Left ventricle myocardium superior (tissue), 1 donor: Measurements from ENCODE around the gene FAM78B. TPM values are rescaled to one million over a fixed set of nuclear protein-coding genes. Genes with fewer than 3 reads are reported as not detected.

Experiments
- ATAC-seq: fragments of 200-7000 bp; cut with Tn5 transposase; one replicate; pipeline ENCODE4 v1.9.1; 2020; ENCODE audit warnings: mild to moderate bottlenecking, moderate library complexity
- DNase-seq: peaks from one replicate; pipeline ENCODE4 v3.0.0-alpha.2; 2020
- intact Hi-C: fragments of 100-400 bp; cut with micrococcal nuclease; formaldehyde crosslinking; loops from one replicate; pipeline ENCODE4 v1.11.0; 2022
- total RNA-seq: library from RNA; stranded (reverse); fragmentation: NEBNext Ultra II Directional; extraction: Animal tissue kit (Norgen Biotek cat#: 25700); gene quantifications from one replicate; pipeline ENCODE4 v1.2.1, GENCODE V29; 2021
- donor health status: DM: no; HTN: yes; CAD: no; lungs with severe emphysema.

Gene FAM78B
- total RNA-seq, 1 donor from 2014 or later = 3.8 TPM

DNA sequence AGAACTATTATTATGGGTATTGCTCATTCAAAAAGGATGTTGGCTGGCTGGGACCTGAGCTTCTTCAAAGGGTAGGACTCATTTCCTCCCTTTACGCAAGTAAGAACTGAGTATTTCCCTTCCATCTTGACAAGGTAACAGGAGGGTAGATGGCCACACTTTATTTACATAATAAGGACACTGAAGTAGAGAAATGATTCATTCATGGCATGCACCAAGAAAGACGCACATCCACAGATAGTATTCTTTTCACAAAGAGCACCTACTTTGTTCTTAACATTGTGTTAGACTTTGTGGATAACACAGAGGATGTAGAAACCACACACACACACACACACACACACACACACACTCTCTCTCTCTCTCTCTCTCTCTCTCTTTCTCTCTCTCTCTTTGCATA, 82.9 kb downstream of the FAM78B start:
- no peak for ATAC-seq
- no peak for DNase-seq
- intact Hi-C loops = no loop called here

DNA sequence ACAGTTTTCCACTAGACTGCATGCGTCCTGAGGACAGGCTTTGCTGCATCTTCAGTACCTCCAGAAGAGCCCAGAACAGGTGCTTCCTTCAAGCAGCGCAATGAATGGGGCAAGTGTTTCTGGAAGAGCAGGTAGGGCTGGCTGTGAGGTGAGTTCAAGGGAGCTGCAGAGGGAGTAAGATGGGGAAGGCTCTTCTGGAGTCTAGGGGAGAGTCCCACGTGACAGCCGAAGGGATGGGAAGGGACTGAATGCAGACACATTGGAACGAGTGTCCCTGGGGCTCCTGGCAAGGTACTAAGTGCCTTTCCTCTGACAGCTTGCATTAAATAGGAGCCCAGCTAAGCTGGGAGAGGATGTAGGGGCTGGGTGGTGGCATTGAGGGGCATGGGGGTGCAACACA, 84.2 kb downstream of the FAM78B start:
- DNase-seq (no peak), ATAC-seq (no peak)
- intact Hi-C loops = no loop called here

DNA sequence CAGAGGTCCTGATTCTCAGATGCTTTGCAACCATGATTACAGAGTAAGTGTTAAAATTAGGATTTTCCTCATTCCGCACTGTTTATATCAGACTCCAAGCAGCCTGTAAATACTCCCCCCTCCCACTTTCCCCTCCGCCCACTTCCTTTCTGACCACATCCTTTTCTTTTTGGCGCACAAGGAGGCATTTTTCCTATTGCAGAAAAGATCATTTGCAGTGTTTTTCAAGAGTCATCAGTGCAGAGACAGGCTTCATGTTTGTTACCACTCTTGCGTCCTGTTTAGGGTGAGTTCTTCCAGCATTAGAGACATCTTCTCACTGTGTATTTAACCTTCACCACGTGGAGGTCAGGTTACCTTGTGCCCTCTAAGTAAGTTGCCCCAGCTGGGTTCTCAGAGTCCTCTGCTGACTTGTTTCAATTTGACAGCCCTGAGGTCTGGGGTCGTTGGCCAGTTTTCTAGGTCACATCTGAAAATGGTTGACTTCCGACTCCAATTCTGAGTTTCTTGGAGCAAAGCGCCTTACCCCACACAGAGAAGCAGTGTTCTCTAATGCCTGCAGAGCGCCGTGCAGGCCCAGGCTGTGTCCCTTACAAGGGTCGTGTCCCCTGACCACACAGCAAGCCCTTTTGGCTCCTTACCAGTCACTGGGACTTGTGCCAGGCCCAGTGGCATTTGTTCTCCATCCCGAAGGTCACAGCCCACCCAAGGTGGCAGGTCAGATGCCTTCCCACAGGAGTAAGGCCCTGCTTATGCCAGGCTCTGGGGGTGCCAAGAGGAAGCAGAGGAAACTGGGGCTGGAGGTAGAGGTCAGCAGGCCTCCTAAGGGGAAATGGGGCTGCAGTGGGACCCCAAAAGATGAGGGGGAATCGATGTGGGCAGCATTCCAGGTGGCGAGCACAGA, 85.6 kb downstream of the FAM78B start:
- ATAC-seq (peak; percentile 29), DNase-seq (no peak)
- intact Hi-C loops = no loop called here

DNA sequence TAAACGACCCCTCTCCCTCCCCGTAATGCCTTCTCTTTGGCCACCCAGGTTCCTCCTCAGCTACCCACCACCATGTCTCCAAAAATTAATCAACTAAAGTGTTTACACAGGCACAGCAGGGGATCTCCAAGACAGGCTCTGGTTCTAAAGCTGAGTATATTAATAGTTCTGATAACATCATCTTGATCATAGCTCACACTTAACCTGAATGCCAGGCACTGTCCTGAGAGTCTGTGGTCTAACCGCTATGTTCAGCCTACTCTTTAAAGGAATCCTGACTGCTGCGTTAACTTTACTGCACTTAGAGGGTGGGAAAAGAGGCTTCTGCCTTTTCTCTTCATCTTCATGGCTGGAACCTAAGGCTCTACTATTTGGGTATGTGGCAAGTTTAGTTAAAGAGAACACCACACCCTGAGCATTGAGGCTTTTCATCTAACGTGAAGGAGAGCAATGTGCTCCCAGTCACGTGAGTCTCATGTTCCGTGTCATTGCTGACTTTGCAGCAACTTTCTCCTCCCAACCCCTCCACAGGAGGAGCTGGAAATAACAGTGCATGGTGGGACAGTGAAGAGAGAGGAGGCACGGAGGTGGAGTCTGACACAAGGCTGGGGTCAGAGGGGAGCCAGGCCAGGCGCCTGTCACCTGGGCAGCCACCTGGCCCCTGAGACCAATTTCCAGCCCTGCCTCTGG, 86.4 kb downstream of the FAM78B start:
- intact Hi-C loops = no loop called here
- ATAC-seq = peak; percentile 23
- DNase-seq = no peak

DNA sequence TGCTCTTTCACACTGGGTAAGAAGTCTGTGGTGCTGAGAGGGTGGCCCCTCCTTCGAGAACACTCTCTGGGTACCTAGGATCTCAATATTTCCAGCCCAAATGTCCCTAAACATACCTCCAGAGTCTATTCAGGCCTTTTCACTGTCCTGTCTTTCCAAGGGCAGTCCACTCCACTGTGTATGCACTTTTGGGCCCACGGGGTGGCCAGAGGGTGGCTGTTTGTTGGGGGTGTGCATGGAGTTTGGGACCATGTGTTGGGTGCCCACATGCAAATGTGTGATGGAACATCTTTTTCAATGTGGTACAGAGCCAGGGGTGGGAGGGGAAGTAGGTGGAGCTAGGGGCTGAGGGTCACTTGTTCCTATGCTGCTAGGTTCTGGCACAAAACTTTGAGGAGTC, 87.5 kb downstream of the FAM78B start:
- ATAC-seq = no peak
- no peak for DNase-seq
- intact Hi-C loops = no loop called here

GRCh38 chr1:166073489-166073888, 93.3 kb downstream of the FAM78B start:
- ATAC-seq (no peak), DNase-seq (no peak)
- intact Hi-C loops = no loop called here

DNA sequence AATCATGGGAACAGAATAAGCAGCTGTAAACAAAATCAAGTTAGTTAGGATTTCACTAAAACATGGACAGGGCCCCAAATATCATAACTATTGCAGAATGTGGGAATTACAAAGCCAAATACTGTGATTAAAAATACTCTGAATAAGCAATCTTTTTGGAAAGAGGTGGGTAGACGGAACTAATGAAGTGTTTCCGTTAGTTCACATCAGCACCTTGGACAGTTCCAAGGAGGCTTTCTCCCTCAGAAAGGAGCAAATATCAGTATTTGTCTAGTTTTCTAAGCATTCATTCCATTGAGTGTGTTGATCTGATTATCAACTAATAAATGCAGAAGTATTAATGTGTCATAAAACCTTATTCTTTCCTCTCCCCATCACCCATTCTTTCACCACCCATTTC, 97.4 kb downstream of the FAM78B start:
- DNase-seq = no peak
- intact Hi-C loops = no loop called here
- no peak for ATAC-seq

DNA sequence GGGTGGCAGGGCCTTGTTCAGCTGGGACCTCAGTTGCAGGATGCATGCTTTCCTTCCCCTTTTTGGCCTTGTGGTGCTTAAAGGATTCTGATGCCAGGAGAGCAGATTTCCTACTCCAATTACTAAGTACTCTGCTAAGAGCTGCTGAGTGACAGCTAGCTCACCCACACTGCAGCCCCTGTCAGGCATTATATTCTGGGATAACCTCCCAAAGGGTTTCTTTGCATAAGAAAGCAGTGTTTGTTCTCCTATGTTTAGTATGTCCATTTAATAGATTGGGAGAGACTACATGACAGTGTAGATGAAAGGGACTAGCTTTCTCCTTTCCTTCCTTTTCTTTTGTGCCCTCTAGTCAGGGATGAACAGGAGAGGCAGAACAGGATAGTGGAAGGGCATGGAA, 100.7 kb downstream of the FAM78B start:
- intact Hi-C loops = no loop called here
- DNase-seq (no peak), ATAC-seq (no peak)

DNA sequence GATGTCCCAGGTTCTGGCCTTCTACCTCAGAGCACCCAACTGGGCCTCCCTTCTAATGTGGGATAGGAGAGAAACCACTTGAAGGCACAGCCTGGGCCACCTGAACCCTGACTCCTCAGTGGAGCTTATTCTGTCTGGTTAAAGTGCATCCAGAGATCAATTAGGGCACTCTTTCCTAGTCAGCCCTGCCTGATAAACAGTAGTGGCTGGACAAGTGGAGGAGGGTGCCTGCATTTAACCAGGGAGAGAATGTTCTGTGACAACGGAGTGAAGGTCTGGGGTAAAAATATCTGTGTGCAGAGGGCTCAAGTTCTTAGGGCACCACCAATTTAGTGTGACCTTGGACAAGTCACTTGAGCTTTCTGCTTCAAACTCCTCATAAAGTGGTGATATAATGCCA, 101.8 kb downstream of the FAM78B start:
- DNase-seq (no peak), ATAC-seq (peak; percentile 59)
- intact Hi-C loops = no loop called here

- intact Hi-C loops = no loop called here
- DNase-seq (no peak), ATAC-seq (peak; percentile 48)
Observed at GRCh38 chr1:166064313-166064926, 102.4 kb downstream of the FAM78B start.

DNA sequence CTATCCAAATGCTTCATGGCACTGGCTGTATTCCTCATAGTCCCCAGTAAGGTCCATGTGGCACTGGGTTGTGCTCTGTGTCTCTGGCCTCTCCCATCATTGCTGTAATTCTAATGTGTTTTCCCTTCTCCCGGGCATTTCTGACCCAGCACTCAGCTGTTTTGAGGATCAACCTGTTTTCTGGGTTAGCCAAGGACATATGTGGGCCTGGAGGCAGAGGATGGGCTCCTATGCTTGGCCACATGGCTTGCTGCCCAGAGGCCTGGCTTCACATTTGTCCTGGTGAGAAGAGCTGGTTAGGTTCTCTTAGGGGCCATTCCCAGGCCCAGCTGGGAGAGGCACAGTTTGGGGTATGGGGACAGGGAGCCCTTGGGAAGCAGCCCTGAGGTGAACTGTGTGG, 103.1 kb downstream of the FAM78B start:
- intact Hi-C loops = no loop called here
- peak; percentile 39 for ATAC-seq

GRCh38 chr1:166062421-166063070, 104.3 kb downstream of the FAM78B start:
- intact Hi-C loops = no loop called here
- ATAC-seq = no peak
- DNase-seq = no peak

More for the DNA sequence above, 103.1 kb downstream of the FAM78B start:
- DNase-seq = no peak

GRCh38 chr1:166057650-166058049, 109.2 kb downstream of the FAM78B start:
- DNase-seq (no peak), ATAC-seq (no peak)
- intact Hi-C loops = no loop called here

- no peak for DNase-seq
- intact Hi-C loops = no loop called here
- ATAC-seq = no peak
Observed at GRCh38 chr1:166053395-166053794, 113.4 kb downstream of the FAM78B start.

GRCh38 chr1:166040202-166040997, 126.4 kb downstream of the FAM78B start:
- intact Hi-C loops = no loop called here
- ATAC-seq (no peak), DNase-seq (no peak)

DNA sequence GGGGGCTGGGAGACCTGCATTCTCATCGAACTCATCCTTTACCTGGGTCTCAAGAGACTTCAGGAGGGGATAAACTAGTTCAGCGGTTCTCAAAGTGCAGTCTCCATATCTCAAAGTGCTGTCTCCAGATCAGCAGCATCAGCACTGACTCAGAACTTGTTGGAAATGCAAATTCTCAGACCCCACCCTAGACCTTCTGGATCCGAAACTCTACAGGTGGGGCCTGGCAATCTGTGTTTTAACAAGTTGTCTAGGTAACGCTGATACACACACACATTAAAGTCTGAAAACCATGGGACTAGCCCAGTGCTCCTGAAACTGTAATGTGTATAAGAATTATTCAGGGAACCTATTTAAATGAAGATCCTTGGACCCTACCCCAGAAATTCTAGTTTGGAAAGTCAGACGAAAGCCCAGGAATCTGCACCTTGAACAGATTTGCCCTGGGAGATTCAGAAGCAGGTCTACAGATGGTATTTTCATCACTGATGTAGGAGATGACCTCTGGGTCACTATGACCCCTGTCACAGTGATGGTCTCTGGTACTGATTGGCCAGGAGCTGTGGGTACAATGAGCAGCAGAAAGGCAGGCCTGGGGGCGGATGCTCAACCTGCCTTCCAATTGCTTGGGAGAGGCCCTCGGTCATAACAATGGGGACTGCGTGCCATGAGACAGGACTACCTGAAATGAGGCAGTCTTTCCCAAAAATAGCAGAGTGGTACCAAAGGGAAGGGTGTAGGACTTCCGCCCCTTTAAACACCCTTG, 127.2 kb downstream of the FAM78B start:
- intact Hi-C loops = no loop called here
- ATAC-seq (no peak), DNase-seq (no peak)

- intact Hi-C loops = no loop called here
- DNase-seq (no peak), ATAC-seq (no peak)
Observed at GRCh38 chr1:166036092-166036491, 130.7 kb downstream of the FAM78B start.
